ENCODE measurements around the gene ICAM3. TPM values are rescaled to one million over a fixed set of nuclear protein-coding genes. Genes with fewer than 3 reads are reported as not detected.

The ICAM3 gene
- total RNA-seq, 4 donors from 2014 or later = 5.5 to 8.5 (median 5.8) TPM

DNA sequence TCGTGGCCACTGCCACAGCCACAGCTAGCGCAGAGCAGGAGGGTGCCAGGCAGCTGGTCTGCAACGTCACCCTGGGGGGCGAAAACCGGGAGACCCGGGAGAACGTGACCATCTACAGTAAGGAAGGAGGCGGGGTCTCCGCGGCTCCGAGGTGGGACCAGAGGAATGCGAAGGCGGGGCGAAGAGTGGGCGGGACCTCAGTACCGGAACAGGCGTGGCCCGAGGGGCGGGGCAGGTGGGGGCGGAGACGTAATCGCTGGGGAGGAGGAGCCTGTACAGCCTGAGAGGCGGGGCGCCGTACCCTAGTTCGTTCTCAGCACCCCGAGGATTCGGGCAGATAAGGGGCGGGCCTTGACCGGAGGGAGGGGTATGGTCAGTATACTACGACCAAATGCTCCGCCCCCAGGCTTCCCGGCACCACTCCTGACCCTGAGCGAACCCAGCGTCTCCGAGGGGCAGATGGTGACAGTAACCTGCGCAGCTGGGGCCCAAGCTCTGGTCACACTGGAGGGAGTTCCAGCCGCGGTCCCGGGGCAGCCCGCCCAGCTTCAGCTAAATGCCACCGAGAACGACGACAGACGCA lies 47.1 kb downstream of the ICAM3 start:
- DNase-seq = peak; percentile 55 to 59
- Histone ChIP-seq H3K27me3 (peaks cover 49% of the 10 kb centered on the region), H3K9me3 (no peaks in the 10 kb centered on the region), H3K4me3 (replicated peaks in 1 of 3) (peak overlapping the region in 1 of 3 donors; percentile 21), H3K36me3 (no peaks in the 10 kb centered on the region), H3K4me1 (peaks cover 29 to 77% of the 10 kb centered on the region in 2 donors), H3K27ac (no peak overlapping the region)
- 1 to 2% methylated on average over 24 to 36 of the region's 45 CpGs for WGBS, 2 donors
- intact Hi-C loops (cut with DNase I) = no loop called here
- no peak for TF ChIP-seq POLR2A (IDR thresholded peaks at IDR 0.05)
- TF ChIP-seq, protein P1, sequence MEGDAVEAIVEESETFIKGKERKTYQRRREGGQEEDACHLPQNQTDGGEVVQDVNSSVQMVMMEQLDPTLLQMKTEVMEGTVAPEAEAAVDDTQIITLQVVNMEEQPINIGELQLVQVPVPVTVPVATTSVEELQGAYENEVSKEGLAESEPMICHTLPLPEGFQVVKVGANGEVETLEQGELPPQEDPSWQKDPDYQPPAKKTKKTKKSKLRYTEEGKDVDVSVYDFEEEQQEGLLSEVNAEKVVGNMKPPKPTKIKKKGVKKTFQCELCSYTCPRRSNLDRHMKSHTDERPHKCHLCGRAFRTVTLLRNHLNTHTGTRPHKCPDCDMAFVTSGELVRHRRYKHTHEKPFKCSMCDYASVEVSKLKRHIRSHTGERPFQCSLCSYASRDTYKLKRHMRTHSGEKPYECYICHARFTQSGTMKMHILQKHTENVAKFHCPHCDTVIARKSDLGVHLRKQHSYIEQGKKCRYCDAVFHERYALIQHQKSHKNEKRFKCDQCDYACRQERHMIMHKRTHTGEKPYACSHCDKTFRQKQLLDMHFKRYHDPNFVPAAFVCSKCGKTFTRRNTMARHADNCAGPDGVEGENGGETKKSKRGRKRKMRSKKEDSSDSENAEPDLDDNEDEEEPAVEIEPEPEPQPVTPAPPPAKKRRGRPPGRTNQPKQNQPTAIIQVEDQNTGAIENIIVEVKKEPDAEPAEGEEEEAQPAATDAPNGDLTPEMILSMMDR (IDR thresholded peaks at IDR 0.05) = no peak

DNA sequence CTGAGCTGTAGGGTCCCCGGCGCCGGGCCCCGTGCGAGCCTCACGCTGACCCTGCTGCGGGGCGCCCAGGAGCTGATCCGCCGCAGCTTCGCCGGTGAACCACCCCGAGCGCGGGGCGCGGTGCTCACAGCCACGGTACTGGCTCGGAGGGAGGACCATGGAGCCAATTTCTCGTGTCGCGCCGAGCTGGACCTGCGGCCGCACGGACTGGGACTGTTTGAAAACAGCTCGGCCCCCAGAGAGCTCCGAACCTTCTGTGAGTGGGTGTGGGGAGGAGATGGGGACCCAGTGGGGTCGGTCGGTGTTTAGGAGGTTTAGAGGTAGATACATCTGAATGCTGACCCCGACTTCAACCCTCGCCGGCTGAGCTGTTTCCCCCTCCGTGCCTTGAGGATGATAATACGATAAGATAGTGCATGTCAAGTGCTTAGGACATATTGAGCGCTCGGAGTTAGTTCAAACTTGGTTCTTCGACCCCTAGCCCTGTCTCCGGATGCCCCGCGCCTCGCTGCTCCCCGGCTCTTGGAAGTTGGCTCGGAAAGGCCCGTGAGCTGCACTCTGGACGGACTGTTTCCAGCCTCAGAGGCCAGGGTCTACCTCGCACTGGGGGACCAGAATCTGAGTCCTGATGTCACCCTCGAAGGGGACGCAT lies 47.7 kb downstream of the ICAM3 start:
- H3K4me1 ChIP-seq = peaks cover 35 to 83% of the 10 kb centered on the region in 2 donors
- no peak overlapping the region for H3K27ac ChIP-seq
- DNase-seq = no peak
- TF ChIP-seq POLR2A (IDR thresholded peaks at IDR 0.05) = no peak
- TF ChIP-seq, protein P1 (IDR thresholded peaks at IDR 0.05) = no peak
- WGBS, 2 donors = 0 to 6% methylated on average over 4 to 21 of the region's 49 CpGs
- intact Hi-C loops (cut with DNase I) = no loop called here
- H3K36me3 ChIP-seq = no peaks in the 10 kb centered on the region
- peaks cover 49% of the 10 kb centered on the region for H3K27me3 ChIP-seq
- H3K9me3 ChIP-seq = no peaks in the 10 kb centered on the region
- H3K4me3 ChIP-seq (replicated peaks in 1 of 3) = peak overlapping the region in 1 of 3 donors; percentile 21

DNA sequence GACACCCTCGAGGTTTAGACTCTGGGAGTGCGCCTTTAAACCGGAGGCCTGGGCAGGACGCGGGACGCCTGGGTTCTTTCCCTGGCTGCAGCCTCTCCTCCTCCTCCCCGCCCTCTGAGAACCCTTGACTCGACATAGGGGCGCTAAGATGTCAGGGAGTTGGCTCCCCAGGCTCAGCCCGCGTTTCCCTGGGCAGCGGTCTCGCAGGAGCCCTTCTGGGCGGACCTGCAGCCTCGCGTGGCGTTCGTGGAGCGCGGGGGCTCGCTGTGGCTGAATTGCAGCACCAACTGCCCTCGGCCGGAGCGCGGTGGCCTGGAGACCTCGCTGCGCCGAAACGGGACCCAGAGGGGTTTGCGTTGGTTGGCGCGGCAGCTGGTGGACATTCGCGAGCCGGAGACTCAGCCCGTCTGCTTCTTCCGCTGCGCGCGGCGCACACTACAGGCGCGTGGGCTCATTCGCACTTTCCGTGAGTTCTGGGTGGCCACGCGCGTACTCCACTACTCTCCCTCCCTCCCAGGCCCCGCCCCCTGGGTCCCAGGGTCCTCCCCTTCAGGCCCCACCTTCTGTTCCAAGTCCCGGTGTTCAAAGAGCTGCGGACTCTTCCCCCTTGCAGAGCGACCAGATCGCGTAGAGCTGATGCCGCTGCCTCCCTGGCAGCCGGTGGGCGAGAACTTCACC lies 48.4 kb downstream of the ICAM3 start:
- peak; percentile 40 to 41 for DNase-seq
- peak overlapping the region in 1 of 3 donors; percentile 21 for H3K4me3 ChIP-seq (replicated peaks in 1 of 3)
- intact Hi-C loops (cut with DNase I) = no loop called here

DNA sequence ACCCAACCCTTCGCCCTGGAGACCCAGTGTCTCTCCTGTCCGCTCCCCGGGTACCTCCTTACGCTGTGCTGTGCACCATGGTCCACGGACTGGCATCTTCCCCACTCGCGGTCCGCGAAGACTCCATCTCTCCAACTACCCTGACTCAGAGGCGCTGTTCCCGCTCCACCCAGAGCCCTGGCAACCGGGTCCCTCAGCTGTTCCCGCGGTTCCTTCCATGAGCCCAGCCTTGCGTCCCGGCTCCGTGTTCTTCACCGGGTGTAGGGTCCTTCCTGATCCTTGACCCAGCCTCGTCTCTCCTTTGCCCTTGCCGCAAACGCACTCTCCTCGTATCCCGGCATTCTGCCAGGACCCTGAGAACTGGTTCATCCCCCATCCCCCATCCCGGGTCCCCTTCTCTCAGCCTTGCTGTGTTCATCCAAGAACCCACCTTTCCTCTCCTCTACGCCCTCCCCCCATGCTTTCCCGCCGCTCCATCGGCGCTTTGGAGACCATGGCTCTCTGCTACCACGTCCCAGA lies 49.0 kb downstream of the ICAM3 start:
- intact Hi-C loops (cut with DNase I) = no loop called here
- H3K4me1 ChIP-seq = peaks cover 33 to 76% of the 10 kb centered on the region in 2 donors
- no peak overlapping the region for H3K4me3 ChIP-seq (replicated peaks in 1 of 3)
- peaks cover 0 to 6% of the 10 kb centered on the region in 2 donors for H3K36me3 ChIP-seq
- peaks cover 45% of the 10 kb centered on the region for H3K27me3 ChIP-seq
- no peak for TF ChIP-seq POLR2A (IDR thresholded peaks at IDR 0.05)
- TF ChIP-seq, protein P1 (IDR thresholded peaks at IDR 0.05) = no peak
- no peak overlapping the region for H3K27ac ChIP-seq
- 3 to 7% methylated on average over 26 to 30 of the region's 30 CpGs for WGBS, 2 donors
- no peaks in the 10 kb centered on the region for H3K9me3 ChIP-seq
- no peak for DNase-seq

More for the DNA sequence above, 48.4 kb downstream of the ICAM3 start:
- Histone ChIP-seq H3K36me3 (peaks cover 0 to under 1% of the 10 kb centered on the region in 2 donors), H3K4me1 (peaks cover 35 to 82% of the 10 kb centered on the region in 2 donors), H3K9me3 (no peaks in the 10 kb centered on the region), H3K27me3 (peaks cover 46% of the 10 kb centered on the region), H3K27ac (no peak overlapping the region)
- no peak for TF ChIP-seq POLR2A (IDR thresholded peaks at IDR 0.05)
- TF ChIP-seq, protein P1 (IDR thresholded peaks at IDR 0.05) = no peak
- WGBS, 2 donors = 1% methylated on average over 26 to 34 of the region's 57 CpGs

All from thyroid gland (tissue), 4 donors.